K562 (cell line): ENCODE measurements around the gene GOLPH3L. TPM values are rescaled to one million over a fixed set of nuclear protein-coding genes. Genes with fewer than 3 reads are reported as not detected.

Source experiments
- ASH1L ChIP-seq: fragments of 450-650 bp; IDR thresholded peaks from 2 replicates; pipeline ENCODE4 v1.6.1; 2018; ENCODE audit warnings: borderline replicate concordance, mild to moderate bottlenecking, low read depth; ENCODE audit not compliant: partially characterized antibody
- BCL6 ChIP-seq: fragments of 250-450 bp; sonication (Bioruptor Pico); IDR thresholded peaks from 2 replicates; pipeline ENCODE4 v1.4.0; 2020
- BMI1 ChIP-seq: fragments of 150-350 bp; IDR thresholded peaks from 2 replicates; pipeline ENCODE4 v1.6.1; 2014; ENCODE audit warnings: low read length
- CHCHD3 ChIP-seq: fragments of 250-450 bp; sonication (Bioruptor Pico); IDR thresholded peaks from 2 replicates; pipeline ENCODE4 v2.1.2; 2022; ENCODE audit warnings: mild to moderate bottlenecking
- FOXM1 ChIP-seq, 2 experiments: fragments of 450-650 bp in 1 of 2; sonication (generic) in 1 of 2; formaldehyde crosslinking in 1 of 2; IDR thresholded peaks; 2 replicates each; pipeline versions ENCODE4 v1.6.1 to v1.9.0; 2017 to 2022; ENCODE audit warnings: low read depth in 2 of 2, mild to moderate bottlenecking in 2 of 2, missing genetic modification reagents in 1 of 2, moderate library complexity in 1 of 2
- GATAD2B ChIP-seq: fragments of 450-650 bp; IDR thresholded peaks from 2 replicates; pipeline ENCODE4 v1.6.1; 2017; ENCODE audit warnings: mild to moderate bottlenecking, borderline replicate concordance
- GTF2E2 ChIP-seq: fragments of 200-800 bp; sonication (Bioruptor generic); IDR thresholded peaks from 2 replicates; pipeline ENCODE4 v1.6.1; 2016; ENCODE audit warnings: missing genetic modification characterization, missing compliant biosample characterization
- HMG20A ChIP-seq: fragments of 450-650 bp; formaldehyde crosslinking; conservative IDR thresholded peaks from 2 replicates; pipeline ENCODE4 v1.4.0; 2020; ENCODE audit warnings: mild to moderate bottlenecking, mixed read lengths
- MCM3 ChIP-seq: fragments of 450-650 bp; IDR thresholded peaks from 2 replicates; pipeline ENCODE4 v1.6.1; 2016
- MXI1 ChIP-seq: IDR thresholded peaks from 2 replicates; pipeline ENCODE4 v1.6.1; 2011; ENCODE audit warnings: low read depth, mild to moderate bottlenecking, improper control_type of control experiment, low read length
- NUFIP1 ChIP-seq: fragments of 450-650 bp; IDR thresholded peaks from 2 replicates; pipeline ENCODE4 v1.6.1; 2018; ENCODE audit not compliant: partially characterized antibody
- PHB2 ChIP-seq: fragments of 450-650 bp; IDR thresholded peaks from 2 replicates; pipeline ENCODE4 v1.6.1; 2017; ENCODE audit warnings: low read depth
- RFX1 ChIP-seq: fragments of 450-650 bp; IDR thresholded peaks from 2 replicates; pipeline ENCODE4 v1.6.1; 2016; ENCODE audit warnings: mild to moderate bottlenecking, moderate library complexity
- SLC30A9 ChIP-seq: fragments of 250-450 bp; sonication (Bioruptor Pico); IDR thresholded peaks from 2 replicates; pipeline ENCODE4 v1.8.0; 2022; ENCODE audit warnings: mild to moderate bottlenecking, moderate library complexity
- SMAD3 ChIP-seq: fragments of 450-650 bp; formaldehyde crosslinking; conservative IDR thresholded peaks from 2 replicates; pipeline ENCODE4 v1.4.0; 2020; ENCODE audit warnings: mild to moderate bottlenecking
- TBP ChIP-seq: optimal IDR thresholded peaks from 2 replicates; pipeline ENCODE3; 2011; ENCODE audit warnings: low read depth, low read length, improper control_type of control experiment
- ZNF12 ChIP-seq: sonication (generic); formaldehyde crosslinking; IDR thresholded peaks from 2 replicates; pipeline ENCODE4 v1.4.0; 2020; ENCODE audit warnings: mild to moderate bottlenecking, missing genetic modification reagents
- ZNF184 ChIP-seq: sonication (generic); formaldehyde crosslinking; IDR thresholded peaks from 2 replicates; pipeline ENCODE4 v1.5.0; 2020; ENCODE audit warnings: missing genetic modification reagents
- ZNF644 ChIP-seq: fragments of 200-800 bp; sonication (Bioruptor generic); IDR thresholded peaks from 2 replicates; pipeline ENCODE4 v1.6.1; 2016; ENCODE audit warnings: low read depth, missing genetic modification characterization, missing compliant biosample characterization
- polyA plus RNA-seq, 8 experiments: library from polyadenylated mRNA; depleted of rRNA in 4 of 8; stranded (reverse) in 5 of 8; unstranded in 3 of 8; fragments of >200 nt; fragmentation: Nextera tagmentation in 2 of 8; fragmentation: Illumina TruSeq in 1 of 8; extraction: Ambion mirVana in 2 of 8; extraction: Trizol in 1 of 8; gene quantifications; 2 replicates each; pipeline versions ENCODE4 v1.2.1 to v1.2.3, GENCODE V29; 2011 to 2014; ENCODE audit warnings: inconsistent platforms in 1 of 8, missing spikeins in 1 of 8
- total RNA-seq, 7 experiments: library from RNA; depleted of rRNA in 6 of 7; stranded (reverse); fragments of >200 nt in 6 of 7; fragmentation: Illumina TruSeq in 2 of 7; extraction: Trizol in 2 of 7; gene quantifications; 2 replicates each; pipeline versions ENCODE4 v1.2.1 to v1.2.3, GENCODE V29; 2011 to 2021; ENCODE audit warnings: low replicate concordance in 1 of 7
- TF ChIP-seq, protein P1 (sequence below): fragments of 450-650 bp; IDR thresholded peaks from 2 replicates; pipeline ENCODE4 v1.6.1; 2016
- TF ChIP-seq, protein P2 (sequence below): sonication (generic); formaldehyde crosslinking; IDR thresholded peaks from 2 replicates; pipeline ENCODE4 v1.8.1; 2023; ENCODE audit warnings: mild to moderate bottlenecking, missing genetic modification reagents, moderate library complexity
- TF ChIP-seq, protein P3 (sequence below): sonication (generic); formaldehyde crosslinking; IDR thresholded peaks from 2 replicates; pipeline ENCODE4 v1.9.0; 2022; ENCODE audit warnings: mild to moderate bottlenecking, missing genetic modification reagents
- TF ChIP-seq, protein P4 (sequence below): fragments of 250-450 bp; sonication (Bioruptor Pico); IDR thresholded peaks from 2 replicates; pipeline ENCODE4 v1.5.0; 2021
- TF ChIP-seq, protein P5 (sequence below): fragments of 250-450 bp; sonication (Bioruptor Pico); IDR thresholded peaks from 2 replicates; pipeline ENCODE4 v1.9.0; 2021; ENCODE audit warnings: mild to moderate bottlenecking, inconsistent platforms

Gene GOLPH3L
- total and polyA plus RNA-seq, 9 of the 15 experiments (the other 6 are each of a cell fraction or from before 2014, with no cell fraction given), result 8.1 to 42.1 (median 21.6) TPM

DNA sequence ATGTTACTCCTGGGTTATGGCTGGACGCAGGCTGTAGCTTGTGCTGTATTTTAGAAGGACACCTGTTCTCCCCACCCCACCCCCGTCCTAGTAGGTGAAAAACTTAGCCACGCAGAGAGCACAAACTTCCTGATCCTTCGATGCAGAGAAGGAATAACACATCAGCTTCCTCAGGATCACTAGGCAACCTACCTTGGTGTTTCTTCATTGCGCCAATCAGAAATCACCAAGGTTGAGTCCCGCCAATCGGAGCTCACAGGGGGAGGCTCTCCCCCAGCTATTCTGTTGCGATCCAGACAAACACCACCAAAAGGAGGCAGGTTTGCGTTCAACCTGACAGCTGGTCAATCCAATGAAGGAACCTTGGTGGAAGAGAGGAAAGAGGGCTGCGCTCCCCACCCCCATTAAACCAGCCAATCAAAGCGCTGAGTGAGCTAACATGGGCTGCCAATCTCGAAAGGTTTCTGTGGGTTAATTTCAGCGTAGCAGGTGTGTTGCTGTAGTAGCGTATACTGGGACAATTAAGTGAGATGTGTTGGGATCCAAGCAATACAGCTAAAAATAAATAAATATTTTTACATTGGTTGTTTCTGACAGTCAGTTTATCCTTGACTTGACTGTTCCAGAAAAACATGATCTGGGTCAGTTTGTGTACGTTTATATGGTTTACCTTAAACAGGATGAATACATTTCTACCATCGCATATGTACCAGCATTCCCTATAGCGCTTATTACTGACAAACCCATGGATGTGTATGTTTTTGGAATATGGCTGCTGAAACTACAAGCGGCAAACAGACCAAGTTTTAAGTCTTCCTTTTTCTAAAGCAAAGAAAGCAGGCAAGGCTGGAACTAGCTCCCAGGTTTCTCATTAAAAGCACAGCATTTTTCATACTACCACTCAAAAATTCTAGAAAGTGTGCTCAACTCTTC lies at the start of gene GOLPH3L (continued):
- TF ChIP-seq FOXM1 (IDR thresholded peaks at IDR 0.05; ENCODE audit: low read depth) (peak; percentile 76), FOXM1 (CRISPR knock-in tag; IDR thresholded peaks at IDR 0.05; ENCODE audit: low read depth) (no peak), TBP (peak; percentile 70), ZNF184 (CRISPR knock-in tag) (no peak), BCL6 (CRISPR knock-in tag) (no peak), PHB2 (no peak), MXI1 (no peak), GATAD2B (no peak), GTF2E2 (tag) (no peak), ZNF644 (tag) (no peak), RFX1 (peak; percentile 90), BMI1 (no peak), ASH1L (peak; percentile 92), HMG20A (no peak), ZNF12 (CRISPR knock-in tag) (no peak), SLC30A9 (CRISPR knock-in tag) (no peak), CHCHD3 (CRISPR knock-in tag) (no peak), NUFIP1 (no peak), MCM3 (no peak), SMAD3 (CRISPR knock-in tag) (no peak)
- TF ChIP-seq, protein P1, sequence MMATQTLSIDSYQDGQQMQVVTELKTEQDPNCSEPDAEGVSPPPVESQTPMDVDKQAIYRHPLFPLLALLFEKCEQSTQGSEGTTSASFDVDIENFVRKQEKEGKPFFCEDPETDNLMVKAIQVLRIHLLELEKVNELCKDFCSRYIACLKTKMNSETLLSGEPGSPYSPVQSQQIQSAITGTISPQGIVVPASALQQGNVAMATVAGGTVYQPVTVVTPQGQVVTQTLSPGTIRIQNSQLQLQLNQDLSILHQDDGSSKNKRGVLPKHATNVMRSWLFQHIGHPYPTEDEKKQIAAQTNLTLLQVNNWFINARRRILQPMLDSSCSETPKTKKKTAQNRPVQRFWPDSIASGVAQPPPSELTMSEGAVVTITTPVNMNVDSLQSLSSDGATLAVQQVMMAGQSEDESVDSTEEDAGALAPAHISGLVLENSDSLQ, result peak; percentile 100
- TF ChIP-seq, protein P2, sequence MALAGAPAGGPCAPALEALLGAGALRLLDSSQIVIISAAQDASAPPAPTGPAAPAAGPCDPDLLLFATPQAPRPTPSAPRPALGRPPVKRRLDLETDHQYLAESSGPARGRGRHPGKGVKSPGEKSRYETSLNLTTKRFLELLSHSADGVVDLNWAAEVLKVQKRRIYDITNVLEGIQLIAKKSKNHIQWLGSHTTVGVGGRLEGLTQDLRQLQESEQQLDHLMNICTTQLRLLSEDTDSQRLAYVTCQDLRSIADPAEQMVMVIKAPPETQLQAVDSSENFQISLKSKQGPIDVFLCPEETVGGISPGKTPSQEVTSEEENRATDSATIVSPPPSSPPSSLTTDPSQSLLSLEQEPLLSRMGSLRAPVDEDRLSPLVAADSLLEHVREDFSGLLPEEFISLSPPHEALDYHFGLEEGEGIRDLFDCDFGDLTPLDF (CRISPR knock-in tag), result no peak
- TF ChIP-seq, protein P3, sequence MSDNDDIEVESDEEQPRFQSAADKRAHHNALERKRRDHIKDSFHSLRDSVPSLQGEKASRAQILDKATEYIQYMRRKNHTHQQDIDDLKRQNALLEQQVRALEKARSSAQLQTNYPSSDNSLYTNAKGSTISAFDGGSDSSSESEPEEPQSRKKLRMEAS, result no peak
- TF ChIP-seq, protein P4, sequence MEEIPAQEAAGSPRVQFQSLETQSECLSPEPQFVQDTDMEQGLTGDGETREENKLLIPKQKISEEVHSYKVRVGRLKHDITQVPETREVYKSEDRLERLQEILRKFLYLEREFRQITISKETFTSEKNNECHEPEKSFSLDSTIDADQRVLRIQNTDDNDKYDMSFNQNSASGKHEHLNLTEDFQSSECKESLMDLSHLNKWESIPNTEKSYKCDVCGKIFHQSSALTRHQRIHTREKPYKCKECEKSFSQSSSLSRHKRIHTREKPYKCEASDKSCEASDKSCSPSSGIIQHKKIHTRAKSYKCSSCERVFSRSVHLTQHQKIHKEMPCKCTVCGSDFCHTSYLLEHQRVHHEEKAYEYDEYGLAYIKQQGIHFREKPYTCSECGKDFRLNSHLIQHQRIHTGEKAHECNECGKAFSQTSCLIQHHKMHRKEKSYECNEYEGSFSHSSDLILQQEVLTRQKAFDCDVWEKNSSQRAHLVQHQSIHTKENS (CRISPR knock-in tag), result no peak
- TF ChIP-seq, protein P5, sequence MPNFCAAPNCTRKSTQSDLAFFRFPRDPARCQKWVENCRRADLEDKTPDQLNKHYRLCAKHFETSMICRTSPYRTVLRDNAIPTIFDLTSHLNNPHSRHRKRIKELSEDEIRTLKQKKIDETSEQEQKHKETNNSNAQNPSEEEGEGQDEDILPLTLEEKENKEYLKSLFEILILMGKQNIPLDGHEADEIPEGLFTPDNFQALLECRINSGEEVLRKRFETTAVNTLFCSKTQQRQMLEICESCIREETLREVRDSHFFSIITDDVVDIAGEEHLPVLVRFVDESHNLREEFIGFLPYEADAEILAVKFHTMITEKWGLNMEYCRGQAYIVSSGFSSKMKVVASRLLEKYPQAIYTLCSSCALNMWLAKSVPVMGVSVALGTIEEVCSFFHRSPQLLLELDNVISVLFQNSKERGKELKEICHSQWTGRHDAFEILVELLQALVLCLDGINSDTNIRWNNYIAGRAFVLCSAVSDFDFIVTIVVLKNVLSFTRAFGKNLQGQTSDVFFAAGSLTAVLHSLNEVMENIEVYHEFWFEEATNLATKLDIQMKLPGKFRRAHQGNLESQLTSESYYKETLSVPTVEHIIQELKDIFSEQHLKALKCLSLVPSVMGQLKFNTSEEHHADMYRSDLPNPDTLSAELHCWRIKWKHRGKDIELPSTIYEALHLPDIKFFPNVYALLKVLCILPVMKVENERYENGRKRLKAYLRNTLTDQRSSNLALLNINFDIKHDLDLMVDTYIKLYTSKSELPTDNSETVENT, result no peak
